Limb (tissue), 2 donors: ENCODE data around the gene MMP20.

ENCODE experiments used
- DNase-seq, 2 donors: peaks; one replicate each; pipeline ENCODE4 v3.0.0-alpha.2; 2016; ENCODE audit errors: extremely low spot score in 2 of 2

The MMP20 gene

DNA sequence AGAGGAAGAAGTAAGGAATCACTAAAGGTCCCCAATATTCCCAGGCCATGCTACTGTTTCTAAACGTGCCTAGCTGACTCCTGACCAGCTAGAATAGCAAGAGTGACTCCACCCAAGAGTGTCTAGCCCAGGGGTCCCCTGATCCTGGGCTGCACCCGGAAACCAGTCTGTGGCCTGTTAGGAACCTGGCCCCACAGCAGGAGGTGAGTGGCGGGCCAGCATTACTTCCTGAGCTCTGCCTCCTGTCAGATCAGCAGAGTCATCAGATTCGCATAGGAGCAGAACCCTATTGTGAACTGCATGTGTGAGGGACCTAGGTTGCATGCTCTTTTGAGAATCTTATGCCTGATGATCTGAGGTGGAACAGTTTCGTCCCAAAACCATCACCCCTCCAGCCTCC is 2.0 kb downstream of the MMP20 start:
- no peak for DNase-seq

DNA sequence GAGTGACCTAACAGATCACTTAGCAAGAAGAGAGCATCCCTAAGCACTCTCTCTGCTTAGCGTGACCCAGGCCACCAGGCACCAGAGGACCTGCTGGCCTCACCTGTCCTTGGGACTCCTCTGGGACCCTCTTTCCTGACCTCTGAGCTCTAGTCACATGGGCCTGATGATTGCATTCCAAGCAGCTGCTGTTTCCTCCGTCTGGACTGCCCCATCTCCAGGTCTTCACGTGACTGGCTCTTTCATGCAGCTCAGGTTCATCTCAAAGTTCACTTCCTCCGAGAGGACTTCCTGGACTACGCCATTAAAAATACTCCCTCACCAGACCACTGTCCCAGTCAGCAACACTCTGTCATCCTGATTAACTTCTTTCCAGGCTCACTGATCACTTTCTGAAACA is 2.9 kb downstream of the MMP20 start:
- DNase-seq, result no peak

DNA sequence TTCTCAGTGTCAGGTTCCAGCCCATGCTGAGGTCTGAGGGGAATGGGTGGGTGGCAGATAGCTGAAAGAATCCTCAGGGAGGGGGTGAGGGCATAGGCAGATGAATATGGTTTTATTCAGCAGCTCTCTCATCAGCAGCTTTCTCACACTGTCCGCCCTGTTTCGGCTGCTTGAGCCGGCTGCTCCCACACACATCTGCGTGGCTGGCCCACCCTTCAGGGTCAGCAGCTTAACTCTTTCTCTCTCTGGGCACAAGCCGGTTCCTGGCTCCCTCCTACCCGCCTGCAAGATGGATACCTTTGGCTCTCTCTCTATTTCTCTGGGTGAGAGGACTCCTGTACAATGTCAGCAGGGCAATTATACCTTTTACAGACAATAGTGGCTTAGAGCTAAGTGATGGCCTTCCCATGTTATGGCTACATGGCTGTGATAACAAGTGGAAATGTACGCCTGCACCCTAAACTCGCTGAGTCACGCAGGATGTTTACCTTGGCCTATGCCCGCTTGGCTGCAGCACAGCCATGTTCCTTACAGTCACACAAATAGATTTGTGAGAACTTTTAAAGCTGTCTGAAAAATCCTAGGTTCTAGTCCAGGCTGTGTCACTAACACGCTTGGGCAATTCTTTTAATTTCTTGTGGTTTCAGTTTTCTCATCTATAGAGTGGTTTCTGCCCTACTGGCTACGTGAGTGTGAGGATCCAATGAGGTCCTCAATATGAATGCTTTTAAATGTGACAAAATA is 4.1 kb downstream of the MMP20 start:
- DNase-seq, result no peak

DNA sequence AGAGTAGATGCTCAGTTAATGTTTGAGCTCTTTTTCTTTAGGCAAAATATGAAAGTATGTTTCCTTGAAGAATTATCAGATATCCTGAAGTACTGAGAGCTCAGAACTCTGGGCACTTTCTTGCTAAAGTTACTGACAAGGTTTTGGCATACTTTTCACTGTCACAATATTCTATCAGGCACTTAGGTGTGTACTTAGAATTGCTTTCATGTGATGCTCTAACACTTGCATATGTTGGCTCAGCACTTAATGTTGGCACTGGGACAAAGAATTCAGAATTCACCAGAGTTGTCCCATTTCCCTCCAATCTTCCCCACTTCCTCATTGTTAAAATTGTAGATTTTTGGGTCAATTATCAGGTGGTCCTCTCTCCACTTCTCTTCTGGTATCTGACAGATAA is 5.0 kb downstream of the MMP20 start:
- DNase-seq, result no peak

DNA sequence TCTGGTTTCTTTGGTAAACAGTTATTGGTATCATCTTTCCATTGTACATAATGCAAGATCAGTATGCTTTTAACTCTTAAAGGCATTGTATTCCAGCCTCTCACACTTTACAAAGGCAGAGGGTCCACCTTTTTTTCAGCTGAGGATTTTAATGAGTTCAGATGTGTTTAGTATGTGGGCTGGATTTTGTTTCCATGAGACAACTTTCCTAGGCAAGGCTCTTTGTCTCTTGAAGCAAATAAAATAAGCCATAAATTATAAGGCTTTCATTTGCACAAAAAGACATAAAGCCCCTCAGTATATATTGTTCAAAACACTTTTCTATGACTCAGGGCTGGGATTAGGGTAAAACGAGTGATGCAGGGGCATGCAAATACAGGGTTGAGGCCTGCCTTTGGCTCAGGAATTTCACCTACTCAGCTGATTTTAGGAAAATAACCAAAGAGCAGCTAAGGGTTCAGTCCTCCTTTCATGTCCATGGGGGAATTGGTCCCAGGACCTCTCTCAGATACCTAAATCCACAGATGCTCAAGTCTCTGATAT is 7.6 kb downstream of the MMP20 start:
- no peak for DNase-seq

DNA sequence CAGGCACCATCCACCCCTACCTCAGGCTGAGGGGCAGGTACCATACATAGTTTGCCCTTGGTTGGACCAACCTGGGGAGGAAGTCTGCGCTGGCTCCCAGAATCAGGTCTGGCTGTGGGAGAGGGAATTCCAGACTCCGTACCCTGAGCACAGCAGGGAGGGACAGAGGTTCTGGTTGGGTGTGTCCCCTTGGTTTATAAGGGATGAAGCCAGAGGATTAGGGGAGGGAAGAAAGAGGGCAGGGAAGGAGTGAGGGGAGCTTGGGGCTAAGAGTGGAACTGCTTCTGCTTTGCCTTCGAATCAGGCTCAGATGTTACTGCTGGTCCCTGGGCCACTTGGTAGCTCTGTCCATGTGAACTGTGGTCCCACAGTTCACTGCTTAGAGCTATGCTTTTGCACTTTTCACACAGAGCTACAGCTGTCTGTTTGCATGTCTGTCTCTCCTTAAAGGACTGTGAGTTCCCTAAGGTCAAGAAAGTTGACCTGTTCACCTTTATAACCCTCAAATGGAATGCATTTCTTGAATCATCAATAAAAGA is 9.2 kb downstream of the MMP20 start:
- no peak for DNase-seq

DNA sequence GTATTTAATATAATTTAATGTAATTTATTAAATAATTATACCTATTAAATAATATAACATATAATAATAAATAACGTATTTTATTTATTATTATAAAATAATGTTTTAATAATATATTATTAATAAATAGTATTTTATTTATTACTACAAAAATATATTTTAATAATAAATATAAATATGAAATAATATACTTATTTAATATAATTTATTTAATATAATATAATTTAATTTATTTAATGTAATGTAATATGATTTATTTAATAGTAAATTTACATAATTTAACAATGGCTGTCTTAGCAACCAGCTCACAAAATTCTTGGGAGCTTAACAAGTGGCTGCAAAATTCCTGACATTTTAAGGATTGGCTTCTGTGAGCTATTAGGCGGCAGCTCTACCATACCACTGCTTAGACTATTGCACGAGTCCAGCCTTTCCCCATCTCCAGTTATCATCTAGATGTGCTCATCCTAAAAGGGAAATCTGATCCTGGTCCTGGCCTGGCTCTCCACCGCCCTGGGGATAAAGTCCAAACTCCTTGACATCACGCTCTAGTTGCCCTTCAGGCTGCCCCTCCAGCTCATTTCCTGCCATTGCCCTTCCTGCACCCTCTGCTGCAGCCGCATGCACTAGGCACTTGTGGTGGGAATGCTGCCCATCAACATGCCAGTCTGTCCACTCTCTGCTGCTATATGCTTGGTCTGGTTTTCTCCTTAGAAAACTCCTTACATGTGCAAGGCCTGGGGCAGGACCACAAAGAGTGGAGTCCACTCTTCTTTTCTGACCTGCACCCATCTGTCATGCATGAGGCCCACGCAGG is 9.8 kb downstream of the MMP20 start:
- no peak for DNase-seq

DNA sequence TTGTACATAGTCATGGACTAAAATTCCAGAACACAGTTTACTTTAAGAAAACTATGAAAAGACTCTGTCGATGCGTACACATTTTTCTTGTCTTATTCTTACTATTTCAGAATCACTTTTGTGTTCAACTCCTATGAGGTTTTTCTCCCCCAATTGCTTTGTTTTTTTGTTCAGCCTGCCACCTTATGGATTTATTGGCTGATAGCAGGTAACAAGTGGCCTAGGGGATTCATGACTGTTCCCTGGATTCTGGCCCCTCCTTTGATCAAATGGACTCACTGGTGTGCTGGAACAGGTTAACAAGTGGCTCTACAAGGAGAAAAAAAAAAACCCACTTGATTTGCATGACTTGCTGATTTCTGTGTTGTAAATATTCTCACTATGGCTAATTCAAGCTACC is 10.6 kb downstream of the MMP20 start:
- no peak for DNase-seq

DNA sequence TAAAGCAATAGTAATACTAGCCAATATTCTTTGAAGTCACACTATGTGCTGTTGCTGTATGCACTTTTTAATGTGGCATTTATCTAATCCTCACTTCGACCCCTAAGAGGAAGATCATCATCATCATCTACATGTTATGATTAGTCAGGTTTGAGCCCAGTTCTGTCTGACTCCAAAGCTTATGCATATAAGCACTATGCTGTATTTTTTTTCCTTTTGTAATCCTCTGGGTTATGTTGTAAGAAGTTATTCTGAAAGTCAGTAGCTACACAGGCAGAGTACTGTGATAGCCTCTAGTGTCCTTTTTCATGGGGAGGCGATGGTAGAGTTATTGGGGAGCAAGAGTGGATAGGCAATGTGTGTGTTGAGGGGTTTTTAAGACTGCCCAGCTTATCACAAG is 11.1 kb downstream of the MMP20 start:
- no peak for DNase-seq

DNA sequence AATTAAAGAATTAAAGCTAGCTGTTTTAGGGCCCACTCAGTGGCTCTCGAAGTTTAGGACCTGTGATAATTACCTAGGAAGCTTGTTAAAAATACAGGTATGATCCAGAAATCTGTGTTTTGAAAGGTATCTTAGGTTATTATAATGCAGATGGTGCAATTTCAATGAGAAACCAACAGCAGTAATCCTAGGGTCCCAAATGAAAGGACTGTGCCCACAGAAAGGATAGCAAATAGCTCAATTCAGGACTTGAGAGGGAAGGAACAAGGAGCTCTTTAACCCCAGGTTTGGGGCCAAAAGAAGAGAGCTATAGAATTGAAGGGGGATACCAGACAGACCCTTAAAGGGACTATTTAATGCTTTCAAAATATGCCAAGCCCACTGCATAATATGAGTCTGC is 11.7 kb downstream of the MMP20 start:
- no peak for DNase-seq

DNA sequence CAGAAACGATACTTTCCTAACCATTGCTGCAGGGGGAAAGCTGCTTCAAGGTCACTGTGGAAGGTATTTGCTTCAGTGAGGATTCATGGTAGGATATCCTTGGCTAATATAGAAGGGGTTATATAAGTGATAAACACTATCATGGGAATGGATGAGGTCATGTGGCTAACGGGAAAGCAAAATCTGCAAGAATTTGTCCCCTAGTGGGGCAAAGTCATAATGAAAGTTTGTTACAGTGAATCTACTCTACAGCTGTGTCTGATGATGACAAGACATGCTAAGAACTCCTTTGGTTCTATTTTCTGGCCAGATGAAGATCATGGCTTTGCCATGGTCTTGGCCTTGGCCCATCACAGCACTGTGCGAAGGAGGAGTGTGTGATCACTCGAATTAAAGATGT is 13.8 kb downstream of the MMP20 start:
- no peak for DNase-seq

DNA sequence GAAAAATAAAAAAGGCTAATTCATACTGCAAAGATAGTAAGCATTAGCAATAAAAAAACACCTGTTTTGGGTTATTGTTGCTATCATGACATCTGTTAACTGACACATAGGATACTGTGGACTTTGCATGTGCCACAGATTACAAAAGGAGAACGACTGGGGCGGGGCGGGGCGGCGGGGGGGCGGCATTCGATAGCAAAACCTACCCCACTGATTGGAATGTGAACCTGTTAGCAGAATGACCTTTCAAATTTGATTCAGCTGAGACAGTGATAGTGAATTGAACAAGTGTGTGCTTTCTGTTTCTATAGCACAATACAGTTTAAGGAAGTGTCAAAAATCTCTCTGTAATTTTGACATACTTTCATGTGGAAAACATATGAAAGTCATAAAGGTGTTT is 14.9 kb downstream of the MMP20 start:
- DNase-seq, result no peak

DNA sequence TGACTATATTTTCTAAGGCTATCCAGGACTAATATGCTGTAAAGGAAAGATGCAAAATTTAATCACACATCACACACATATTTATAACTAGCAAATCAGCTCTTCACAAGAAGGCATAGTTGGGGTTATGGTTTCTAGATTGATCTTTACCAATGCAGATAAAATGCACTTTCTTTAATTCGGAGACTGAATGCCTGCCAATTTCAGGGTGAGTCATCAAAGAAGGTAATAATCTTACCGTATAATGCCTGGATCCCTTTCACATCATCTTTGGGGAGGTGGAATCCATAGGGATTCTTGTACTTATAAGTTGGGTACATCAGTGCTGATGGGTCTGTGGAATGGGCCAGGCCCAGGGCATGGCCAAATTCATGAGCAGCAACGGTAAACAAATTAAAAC is 16.4 kb downstream of the MMP20 start:
- no peak for DNase-seq

DNA sequence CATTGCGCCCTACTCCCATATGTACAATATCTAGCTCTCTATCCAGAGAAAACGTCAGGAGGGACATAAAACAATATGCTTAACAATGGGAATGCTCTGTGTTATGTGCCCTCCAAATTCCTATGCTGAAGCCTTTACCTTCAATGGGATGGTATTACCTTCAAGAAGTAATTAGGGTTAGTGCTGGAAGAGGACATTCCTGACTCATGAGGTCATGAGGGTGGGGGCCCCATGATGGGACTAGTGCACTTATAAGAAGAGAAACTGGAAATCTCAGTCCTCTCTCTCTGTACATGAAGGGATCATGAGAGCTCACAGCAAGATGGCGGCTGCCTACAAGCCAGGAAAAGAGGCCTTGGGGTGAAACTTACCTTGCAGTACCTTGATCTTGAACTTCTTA is 20.3 kb downstream of the MMP20 start:
- DNase-seq, result no peak

DNA sequence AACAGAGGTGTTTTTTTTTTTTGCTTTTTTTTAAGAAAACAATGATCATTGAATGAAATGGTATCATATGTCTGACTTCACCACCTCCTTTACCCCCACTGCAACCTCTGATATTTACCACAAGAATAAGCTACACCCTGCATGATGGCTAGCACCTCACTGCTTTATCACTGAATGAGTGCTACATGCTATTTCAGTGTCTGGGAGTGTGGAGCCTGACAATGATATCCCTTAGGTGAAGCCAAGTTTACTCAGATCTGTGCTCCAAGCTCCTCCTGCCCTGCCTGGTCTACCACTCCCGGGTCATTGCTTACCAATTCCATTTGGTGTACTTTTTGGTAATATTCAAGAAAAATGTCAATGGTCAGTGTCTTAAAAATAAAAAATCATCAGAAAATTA is 21.1 kb downstream of the MMP20 start:
- no peak for DNase-seq

DNA sequence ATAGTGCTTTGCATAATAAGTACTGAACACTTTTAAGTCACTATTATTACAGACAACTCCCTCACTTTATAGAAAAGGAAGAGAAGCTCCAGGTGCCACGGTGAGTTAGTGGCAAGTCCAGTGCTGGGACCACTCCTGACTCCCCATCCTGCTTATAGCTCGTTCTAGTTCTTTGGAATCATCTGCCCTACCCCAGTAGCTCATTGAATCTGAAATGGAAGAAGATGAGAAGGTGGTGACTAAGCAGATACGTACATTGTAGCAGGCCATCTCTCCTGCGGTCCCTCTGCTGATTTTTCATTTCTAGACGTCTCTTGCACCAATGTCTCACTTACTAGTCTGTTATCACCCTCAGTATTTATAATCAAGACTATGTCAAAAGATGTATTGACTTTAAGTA is 21.6 kb downstream of the MMP20 start:
- DNase-seq, result no peak

DNA sequence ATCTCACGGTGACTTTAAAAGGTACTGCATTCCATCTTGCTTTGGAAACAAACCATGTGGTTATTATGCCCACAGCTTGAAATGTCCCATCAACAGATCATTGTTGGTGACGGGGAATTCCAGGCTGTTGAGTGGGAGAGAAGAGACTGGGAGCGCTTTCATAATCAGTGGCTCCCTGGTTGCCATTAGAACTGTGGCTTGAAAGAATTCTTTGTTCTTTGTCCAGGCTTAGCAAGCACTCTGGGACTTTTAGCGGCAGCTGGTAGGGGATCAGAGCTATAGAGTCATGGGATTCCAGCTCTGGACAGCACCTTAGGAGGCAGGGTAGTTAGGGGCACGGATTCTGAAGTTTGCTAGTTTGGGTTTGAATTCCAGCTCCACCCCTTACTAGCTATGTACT is 22.0 kb downstream of the MMP20 start:
- no peak for DNase-seq

DNA sequence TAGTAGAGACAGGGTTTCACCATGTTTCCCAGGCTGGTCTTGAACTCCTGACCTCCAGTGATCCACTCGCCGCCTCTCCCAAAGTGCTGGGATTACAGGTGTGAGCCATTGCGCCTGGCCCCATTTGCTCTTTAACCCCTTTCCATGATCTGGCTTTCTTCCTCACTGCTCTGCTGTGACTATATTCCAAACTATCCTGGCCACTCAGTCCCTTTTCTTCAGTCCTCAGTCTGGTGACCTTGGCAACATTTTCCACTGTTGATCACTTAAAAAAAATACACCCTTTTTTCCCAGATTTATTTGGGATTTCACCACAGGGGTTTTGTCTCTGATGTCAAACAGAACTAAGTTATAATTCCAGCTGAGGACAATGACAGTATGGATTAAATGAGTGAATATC is 24.5 kb downstream of the MMP20 start:
- DNase-seq, result no peak

DNA sequence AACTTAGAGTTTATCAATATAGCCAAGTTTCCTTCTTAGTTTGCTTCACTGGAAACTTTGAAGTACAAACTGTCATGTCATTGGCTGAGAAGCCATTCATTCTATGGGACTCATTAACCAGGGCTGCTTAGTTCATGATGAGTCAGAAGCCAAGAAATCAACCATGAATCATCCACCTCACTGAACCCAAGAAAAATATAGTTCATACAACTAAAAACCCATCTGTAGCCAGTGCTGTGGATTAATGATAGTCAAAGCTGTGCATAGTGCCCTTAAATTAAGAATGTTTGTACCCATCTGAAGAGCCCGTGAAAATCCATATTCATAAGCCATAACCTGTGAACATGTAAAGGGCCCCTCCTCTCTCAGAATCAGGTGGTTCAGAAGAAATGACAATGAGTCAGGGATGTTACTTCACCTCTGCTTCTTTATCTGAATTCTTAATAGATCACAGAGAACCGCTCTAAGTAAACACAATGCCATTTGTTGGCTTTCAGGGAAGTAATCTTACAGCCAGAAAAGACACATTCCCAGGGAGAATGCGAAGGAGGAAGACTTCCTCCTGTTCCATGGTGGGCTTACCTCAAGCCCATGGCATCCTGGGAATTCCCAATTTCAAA is 25.4 kb downstream of the MMP20 start:
- no peak for DNase-seq

DNA sequence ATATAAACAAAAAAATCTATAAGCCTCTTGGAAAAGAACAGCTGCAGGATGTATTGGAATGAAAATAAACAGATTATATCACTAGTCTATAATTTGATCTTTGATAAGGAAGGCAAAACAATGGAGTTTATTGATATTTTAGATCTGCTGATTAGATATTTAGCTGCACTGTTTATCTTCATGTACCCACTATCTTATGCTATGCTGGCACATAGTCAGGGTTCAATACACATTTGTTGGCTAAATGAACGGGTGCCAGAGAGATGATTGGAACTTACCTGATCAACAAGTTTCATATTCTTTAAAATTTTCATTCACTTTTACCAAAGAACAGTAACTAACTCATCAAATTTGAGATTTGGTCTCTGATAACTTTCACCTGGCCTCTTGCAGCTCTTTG is 26.9 kb downstream of the MMP20 start:
- DNase-seq, result no peak

DNA sequence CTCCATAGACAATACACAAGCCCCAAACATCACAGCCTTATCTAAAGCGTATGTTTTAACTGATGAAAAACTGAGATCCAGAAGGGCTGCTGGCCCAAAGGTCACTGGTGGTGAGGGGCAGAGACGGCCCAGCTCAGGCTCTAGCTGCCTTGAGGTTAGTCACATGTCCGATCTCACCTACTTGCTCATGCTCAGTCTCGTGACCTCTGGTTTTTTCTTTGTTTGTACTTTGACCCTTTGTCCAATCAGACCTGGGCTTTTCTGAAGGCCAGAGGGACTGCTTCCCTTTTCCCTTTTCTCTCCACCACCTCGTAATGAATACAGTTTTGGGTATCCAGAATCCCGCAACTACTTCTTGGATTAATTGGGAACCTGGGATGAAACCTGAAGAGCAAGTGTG is 28.6 kb downstream of the MMP20 start:
- DNase-seq, result no peak
